ENCODE results near the gene DPP6.

Gene DPP6

GRCh38 chr7:154566877-154567276 is 514.7 kb downstream of the DPP6 start:
- DNase-seq = no peak

GRCh38 chr7:154568346-154568745 is 516.1 kb downstream of the DPP6 start:
- no peak for DNase-seq

GRCh38 chr7:154569916-154570315 is 517.7 kb downstream of the DPP6 start:
- no peak for DNase-seq

- no peak for DNase-seq
Observed at GRCh38 chr7:154571772-154572171, 519.6 kb downstream of the DPP6 start.

- no peak for DNase-seq
Observed at GRCh38 chr7:154574235-154574634, 522.0 kb downstream of the DPP6 start.

GRCh38 chr7:154575497-154575896 is 523.3 kb downstream of the DPP6 start:
- DNase-seq = no peak

- no peak for DNase-seq
Observed at GRCh38 chr7:154576604-154577003, 524.4 kb downstream of the DPP6 start.

- DNase-seq = no peak
Observed at GRCh38 chr7:154577141-154577873, 525.1 kb downstream of the DPP6 start.

- DNase-seq = no peak
Observed at GRCh38 chr7:154578336-154578735, 526.1 kb downstream of the DPP6 start.

- no peak for DNase-seq
Observed at GRCh38 chr7:154579711-154580110, 527.5 kb downstream of the DPP6 start.

GRCh38 chr7:154581251-154581890 is 529.2 kb downstream of the DPP6 start:
- no peak for DNase-seq

GRCh38 chr7:154583454-154583853 is 531.3 kb downstream of the DPP6 start:
- no peak for DNase-seq

- DNase-seq = no peak
Observed at GRCh38 chr7:154584352-154585252, 532.4 kb downstream of the DPP6 start.

- DNase-seq = no peak
Observed at GRCh38 chr7:154587792-154588191, 535.6 kb downstream of the DPP6 start.

GRCh38 chr7:154591544-154591943 is 539.3 kb downstream of the DPP6 start:
- no peak for DNase-seq

GRCh38 chr7:154592388-154592787 is 540.2 kb downstream of the DPP6 start:
- no peak for DNase-seq

- DNase-seq = no peak
Observed at GRCh38 chr7:154598396-154598795, 546.2 kb downstream of the DPP6 start.

GRCh38 chr7:154598864-154599263 is 546.7 kb downstream of the DPP6 start:
- DNase-seq = no peak

- no peak for DNase-seq
Observed at GRCh38 chr7:154610903-154611302, 558.7 kb downstream of the DPP6 start.

- DNase-seq = no peak
Observed at GRCh38 chr7:154613811-154614210, 561.6 kb downstream of the DPP6 start.

GRCh38 chr7:154620141-154620755 is 568.0 kb downstream of the DPP6 start:
- DNase-seq = no peak

GRCh38 chr7:154623399-154623798 is 571.2 kb downstream of the DPP6 start:
- no peak for DNase-seq

GRCh38 chr7:154627646-154628290 is 575.6 kb downstream of the DPP6 start:
- DNase-seq = no peak
